HG03135 (cell line): ENCODE measurements around the gene ARHGEF7.

Experiments
- ATAC-seq: cut with Tn5 transposase; IDR thresholded peaks from one replicate; pipeline ENCODE4 v1.9.1; 2021; ENCODE audit warnings: mild to moderate bottlenecking, moderate library complexity; ENCODE audit not compliant: unreplicated experiment

ARHGEF7 gene

DNA sequence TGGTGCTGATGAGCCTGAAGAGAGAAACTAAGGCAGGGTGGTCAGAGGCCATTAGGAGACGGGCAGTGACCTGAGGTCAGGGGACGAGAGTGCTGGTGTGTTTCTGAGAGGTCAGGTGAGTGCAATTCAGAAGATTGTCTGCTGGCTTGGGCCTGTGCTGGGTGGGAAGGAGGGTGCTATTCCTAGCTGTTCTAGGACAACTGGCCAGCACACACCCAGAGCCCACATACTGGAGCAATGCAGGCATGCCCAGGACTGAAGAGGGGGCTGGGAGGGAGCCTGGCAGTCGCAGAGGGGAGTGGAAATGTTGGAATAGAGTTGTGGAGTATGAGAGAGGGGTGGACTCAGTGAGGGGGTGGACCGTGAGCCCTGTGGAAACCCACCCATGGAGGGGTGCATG, 16.5 kb downstream of the ARHGEF7 start:
- ATAC-seq: no peak

GRCh38 chr13:111132948-111133347, 17.8 kb downstream of the ARHGEF7 start:
- no peak for ATAC-seq

DNA sequence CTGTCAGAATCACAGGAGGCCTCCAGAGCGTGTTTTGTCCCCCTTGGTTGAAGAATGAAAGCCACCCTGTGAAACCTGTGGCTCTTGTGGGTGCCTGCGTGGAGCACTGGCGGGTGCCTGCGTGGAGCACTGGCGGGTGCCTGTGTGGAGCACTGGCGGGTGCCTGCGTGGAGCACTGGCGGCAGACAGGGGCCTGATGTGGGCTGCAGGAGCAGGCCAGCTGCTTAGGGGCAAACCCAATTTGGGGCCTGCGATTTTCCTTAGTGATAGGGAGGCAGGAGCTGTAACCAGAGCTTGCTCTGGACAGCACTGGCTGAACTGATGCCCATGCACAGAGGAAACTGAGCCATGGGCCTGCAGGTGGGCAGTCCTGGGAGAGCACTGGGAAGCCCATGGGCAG, 24.3 kb downstream of the ARHGEF7 start:
- ATAC-seq: no peak

DNA sequence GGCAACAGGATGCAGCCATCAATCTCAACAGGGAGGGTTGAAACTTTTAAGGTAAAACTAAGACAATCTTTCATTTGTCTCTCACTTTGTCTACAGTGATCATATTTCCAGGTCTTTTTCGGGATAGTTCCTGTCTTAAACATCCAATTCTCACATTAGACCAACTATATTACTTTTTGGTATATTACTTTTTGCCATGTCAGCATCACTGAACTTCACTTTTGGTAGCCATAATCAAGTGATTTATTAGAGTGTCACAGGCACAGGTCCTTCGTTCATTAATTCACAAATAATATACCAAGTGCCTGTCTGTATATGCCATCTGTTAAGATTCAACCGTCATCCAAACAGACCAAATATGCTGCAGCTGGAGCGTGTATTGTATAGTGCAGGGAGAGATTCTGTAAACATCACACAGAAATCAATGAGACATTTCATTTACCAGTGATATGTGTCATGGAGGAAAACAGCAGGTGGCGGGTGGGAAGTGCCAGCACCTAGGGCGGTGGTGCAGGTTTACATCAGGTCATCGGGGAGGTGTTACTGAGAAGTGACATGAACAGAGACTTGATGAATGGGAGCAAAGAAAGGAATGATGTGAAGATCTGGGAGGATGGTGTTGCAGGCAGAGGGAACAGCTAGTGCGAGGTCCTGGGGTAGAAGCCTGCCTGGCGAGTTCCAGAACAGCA, 24.9 kb downstream of the ARHGEF7 start:
- no peak for ATAC-seq

GRCh38 chr13:111140562-111141105, 25.5 kb downstream of the ARHGEF7 start:
- ATAC-seq: no peak

DNA sequence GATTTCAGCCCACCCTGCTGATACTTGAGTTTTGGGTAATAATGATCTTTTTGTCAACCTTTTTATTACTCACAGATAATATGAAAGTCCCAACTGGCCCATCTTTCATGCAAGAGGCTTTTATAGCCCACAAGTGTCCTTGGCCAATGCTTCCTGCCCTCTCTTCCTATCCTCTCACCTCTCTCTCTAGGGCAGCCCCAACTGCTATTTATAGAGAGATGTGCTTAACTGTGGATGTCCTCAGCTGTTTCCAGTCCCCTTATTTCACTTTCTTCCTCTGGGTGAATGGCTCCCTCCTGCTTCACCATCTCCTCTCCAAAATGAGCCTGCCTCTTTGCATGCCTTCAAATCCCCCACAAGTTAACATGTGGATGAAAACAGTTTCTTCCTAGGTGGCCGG, 27.4 kb downstream of the ARHGEF7 start:
- no peak for ATAC-seq

DNA sequence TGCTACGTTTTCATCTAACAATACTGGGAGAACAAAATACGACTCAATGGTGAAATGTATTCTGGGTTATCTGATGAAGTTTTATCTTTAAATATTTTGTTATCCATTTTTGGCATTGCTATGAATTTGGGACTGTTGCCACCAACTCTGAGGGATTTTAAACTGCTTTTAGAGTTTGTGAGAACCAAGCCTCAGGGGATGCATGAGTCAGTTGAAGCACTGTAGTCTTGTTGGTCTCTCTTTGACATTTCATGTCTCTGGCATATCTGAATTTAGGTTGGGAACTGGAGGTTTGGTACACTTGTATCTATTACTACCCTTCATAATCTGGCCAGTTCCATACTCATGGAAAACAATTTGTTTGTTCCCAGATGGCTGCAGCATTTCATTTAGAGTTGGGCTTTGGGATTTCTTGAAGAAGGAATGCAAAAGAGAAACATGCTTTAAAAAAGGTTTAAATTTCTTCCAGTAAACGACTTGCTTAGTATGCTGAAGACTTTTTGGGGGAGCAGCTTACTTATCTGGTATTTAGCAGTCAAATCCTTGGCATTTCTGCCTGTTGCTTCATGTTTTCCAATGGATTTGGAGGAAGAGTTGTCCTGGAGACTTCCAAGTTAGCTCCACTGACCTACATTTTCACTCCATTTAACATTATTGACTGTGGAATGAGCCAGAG, 28.9 kb downstream of the ARHGEF7 start:
- no peak for ATAC-seq

DNA sequence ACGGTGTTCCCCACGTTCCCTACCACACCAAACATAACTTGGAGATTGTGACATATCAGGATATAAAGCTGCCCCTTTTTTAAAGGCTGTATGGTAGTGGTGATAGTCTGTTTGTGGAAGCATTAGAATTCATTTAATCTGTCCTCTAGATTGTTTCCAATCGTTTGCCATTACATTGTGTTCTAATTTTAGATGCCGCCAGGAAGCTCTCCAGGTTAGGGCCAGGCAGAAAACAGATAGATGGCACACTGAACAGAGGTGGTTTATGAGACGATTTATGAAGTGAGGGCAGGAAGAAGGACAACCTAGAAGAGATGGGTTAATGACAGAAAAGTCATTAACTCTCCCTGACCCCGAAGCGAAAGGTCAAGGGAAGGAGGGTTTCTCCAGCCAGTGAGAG, 30.0 kb downstream of the ARHGEF7 start:
- no peak for ATAC-seq

GRCh38 chr13:111145506-111145905, 30.4 kb downstream of the ARHGEF7 start:
- ATAC-seq: no peak

GRCh38 chr13:111152844-111153243, 37.7 kb downstream of the ARHGEF7 start:
- ATAC-seq: no peak

GRCh38 chr13:111153279-111153976, 38.3 kb downstream of the ARHGEF7 start:
- ATAC-seq: peak; percentile 89

GRCh38 chr13:111153977-111154332, 38.8 kb downstream of the ARHGEF7 start:
- ATAC-seq: peak; percentile 46

GRCh38 chr13:111156421-111156820, 41.3 kb downstream of the ARHGEF7 start:
- no peak for ATAC-seq

DNA sequence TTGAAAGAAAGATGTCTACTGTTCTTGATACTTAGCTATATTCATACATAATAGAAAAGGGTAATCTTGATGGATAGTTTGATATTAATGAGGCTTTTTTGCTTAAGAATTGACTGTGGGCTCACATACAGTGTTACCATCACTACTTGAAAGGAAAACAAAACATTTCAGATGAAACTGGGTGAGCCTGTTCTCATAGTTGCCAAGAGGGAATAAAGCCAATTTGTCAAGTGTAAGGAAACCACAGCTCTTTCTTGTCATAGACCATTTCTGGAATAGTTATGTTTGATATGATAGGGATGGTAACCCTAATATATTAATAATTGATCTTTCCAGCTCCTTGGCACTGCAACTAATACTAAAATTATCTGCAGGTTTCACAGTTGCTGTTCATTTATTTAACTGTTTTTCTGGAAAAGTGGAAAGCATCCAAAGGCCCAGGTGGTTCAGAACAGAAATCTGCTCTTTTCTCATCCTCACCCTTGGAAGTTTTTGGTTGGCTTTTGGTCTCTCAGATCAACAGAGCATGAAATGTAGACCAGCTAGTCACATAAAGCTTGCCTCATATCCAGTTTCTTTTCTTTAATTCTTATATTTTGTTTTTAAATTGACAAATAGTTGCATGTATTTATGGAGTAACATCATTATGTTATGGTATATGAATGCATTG, 43.2 kb downstream of the ARHGEF7 start:
- ATAC-seq: no peak

DNA sequence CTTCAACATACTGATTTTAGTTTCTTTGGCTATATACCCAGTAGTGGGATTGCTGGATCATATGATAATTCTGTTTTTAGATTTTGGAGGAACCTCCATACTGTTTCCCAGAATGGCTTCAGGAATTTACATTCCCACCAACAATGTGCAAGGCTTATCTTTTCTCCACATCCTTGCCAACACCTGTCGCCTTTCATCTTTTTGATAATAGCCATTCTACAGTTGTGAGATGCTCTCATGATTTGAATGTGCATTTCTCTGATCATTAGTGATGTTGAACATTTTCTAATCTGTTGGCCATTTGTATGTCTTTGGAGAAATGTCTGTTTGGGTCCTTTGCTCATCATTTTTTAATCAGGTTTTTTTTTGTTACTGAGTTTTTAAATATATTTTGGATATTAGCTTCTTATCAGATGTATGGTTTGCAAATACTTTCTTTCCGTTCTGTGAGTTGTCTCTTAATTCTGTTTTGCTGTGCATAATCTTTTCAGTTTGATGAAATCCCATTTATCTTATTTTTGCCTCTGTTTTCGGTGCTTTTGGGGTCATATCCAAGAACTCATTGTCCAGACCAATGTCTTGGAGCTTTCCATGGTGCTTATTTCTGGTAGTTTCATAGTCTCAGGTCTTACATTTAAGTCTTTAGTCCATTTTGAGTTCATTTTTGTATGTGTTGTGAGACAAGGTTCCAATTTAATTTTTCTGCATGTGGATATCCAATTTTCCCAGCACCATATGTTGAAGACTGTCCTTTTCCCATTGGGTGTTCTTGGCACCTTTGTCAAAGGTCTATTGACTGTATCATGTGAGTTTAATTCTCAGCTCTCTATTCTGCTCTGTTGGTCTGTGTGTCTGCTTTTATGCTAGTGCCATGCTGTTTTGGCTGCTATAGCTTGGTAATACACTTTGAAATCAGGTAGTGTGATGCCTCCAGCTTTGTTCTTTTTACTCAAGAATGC, 44.5 kb downstream of the ARHGEF7 start:
- no peak for ATAC-seq

DNA sequence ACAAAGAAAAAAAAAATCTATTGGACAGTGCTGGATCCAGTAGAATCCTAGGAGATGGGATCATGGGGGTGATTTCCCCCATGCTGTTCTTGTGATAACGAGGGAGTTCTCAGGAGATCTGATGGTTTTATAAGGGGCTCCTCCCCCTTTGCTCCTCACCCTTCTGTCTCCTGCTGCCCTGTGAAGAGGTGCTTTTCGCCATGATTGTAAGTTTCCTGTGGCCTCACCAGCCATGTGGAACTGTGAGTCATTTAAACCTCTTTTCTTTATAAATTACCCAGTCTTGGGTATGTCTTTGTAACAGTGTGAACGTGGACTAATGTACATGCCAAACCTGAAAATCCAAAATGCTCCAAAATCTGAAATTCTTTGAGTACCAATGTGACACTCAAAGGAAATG, 45.5 kb downstream of the ARHGEF7 start:
- no peak for ATAC-seq

DNA sequence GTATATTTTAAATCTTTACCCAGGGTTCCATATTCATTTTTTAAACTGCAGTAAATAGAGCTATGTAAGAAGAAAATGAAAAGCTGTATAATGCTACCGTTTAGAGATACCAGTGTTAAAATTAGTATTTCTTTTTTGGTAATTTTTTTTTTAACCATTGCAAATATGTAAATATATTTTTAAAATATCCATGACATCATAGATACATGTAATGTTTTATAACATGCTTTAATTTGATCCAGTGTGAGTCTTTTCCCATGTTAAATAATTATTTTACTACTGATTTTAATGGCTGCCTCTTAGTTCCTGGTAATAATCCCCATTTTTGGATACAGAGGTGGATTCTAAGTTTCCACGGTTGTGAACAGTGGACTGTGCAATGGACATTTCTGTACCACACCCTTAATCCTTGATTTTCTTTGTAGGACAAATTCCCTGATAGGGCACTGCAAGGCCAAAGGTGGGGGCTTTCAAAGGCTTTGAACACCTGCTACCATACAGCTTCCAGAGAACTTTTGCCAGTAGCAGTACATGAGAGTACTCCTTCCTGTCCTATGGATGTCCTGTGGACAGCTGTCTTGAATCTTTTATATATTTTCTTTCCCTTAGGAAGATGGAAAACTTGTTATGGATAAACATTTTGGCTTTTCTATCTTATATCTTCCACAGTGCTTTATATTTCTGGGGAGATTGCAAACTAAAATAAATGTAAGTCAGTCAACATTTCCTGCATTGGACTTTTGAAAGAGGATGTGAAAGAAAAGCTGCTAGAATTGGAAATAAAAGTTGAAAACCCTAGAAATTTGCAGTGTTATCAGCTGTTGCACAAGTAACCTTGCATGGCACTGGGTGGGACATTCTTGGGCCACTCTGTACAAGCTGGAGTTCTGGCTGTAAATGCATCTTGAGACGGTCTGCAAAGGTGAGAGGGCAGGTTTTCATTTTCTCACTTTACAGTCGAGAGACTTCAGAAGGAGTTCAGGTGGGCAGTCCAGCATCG, 46.8 kb downstream of the ARHGEF7 start:
- ATAC-seq: no peak

DNA sequence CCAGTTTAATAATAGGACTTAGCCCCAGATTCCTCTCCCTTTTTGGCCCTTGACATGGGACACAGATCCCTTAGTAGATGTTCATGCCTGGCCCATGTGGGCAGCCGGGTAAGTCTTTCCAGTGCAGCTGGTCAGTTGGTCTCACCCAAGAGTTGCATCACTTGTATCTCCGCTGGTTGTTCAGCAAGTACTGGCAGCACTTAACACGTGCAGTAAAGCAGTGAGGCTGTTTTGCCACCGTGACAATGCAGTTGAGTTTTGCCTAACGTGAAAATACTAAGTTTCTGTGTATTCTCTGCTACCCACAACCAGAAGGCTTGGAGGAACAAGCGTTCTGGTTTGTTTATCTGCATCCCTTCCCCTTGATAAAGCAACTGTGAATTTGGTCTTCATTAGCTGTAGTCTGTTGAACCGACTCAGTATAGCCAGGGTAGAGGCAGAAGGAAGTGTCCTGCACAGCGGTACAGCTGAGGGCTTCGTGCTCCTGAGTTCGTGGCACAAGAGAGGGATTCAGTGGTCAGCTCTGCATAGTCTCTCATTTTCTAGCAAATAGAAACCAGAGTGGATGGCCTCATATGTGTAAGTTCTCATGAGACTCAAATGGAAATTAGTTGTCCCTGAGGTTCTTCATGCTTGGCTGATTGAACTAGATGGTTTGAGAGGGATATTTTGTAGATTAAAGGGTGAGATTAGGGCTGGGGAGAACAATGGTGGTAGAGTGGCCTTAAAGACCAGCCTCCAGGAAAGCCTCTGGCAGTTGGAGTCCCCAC, 50.3 kb downstream of the ARHGEF7 start:
- ATAC-seq: peak; percentile 58
